ENCODE results near the gene S100PBP.

The S100PBP gene

GRCh38 chr1:32830092-32830852 lies 12.8 kb downstream of the S100PBP start:
- no peak for DNase-seq

DNA sequence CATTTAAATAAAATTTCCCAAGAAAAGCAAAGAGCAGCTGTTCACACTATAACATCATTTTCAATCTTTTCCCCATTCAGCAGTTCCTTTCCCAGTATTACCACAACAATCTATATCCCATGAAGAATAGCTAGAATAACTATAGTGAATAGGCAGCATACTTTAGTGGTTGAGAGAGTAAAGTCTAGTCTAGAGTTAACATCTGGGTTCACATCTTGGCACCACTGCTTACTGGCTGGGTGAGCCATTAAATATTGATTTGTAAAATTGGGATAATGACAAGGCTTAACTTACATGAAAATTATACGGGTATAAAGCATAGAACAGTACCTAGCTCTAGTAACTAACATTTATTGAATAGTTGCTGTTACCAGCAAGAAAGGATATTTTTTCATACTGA lies 14.4 kb downstream of the S100PBP start:
- DNase-seq = no peak

GRCh38 chr1:32848354-32849063 lies 31.1 kb downstream of the S100PBP start:
- peak; percentile 16 for DNase-seq

DNA sequence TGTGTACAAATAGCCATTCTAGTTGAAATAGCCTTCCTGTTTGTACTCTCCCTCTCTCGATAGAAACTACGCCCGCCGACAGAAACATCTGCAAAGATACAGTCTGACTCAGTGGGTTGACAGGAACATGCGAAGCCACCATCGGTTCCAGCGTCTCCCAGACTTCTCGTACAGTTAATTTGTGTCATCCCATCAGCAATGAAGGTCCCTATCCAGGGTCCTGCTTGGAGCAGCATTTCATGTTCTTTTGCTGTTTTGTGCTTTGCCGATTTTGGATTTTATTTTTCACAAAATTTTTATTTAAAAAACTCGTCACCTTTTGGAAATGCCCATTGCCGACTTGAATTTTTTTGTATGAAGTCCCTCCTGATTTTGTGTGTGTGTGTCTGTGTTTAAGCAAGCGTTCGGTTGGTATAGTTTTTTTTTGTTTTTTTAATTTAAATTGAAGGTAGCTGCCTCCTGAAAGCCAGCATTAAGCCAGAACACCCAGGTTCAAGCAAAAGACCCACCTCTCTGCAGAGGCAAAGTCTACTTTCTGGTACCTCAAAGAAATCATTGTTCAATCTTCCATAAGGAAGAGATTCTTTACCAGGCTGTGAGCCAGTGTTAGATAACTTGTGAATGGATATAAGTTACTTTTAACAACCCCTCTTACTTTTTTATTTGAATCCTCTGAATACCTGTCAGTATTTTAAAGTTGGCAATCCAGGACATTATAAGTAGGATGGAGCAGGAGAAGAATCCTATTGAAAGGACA lies 38.6 kb downstream of the S100PBP start:
- no peak for DNase-seq

DNA sequence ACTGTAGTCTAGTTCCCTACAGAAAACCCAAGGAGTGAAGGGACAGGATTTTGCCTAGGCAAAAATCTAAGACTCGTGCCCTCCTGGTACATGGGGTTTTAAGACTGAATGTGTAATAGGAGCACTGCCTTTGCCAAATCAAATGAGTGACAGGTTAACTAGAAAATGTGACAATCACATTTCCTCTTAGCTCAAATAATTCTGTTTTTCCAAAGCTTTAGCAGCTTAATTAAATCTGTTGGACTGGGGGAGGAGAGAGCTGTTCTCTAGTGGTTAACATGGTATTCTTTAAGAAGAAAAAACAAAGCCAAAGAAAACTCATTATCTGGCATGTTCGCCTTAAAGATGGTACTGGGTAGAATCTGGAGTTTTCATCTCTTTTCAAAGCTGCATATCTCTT lies 40.7 kb downstream of the S100PBP start:
- no peak for DNase-seq

DNA sequence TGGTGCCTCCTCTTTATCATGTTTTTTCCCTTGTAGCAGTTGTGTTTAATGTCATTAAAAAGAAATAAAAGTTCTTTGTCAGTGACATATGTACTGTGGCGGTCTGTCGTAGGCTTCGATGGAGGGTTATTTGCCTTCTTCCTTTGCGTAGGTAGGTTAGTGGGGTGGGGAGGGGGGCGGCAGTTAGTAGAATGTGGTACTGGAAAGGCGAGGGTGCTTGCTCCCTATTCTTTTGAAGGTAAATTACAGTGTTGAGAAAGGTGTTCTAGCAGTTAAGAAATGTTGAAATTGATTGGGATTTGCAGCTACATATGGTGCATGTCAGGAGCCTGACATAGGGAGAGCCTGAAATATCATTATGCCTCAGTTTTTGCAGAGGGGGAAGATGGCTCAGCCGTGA lies 41.3 kb downstream of the S100PBP start:
- no peak for DNase-seq

DNA sequence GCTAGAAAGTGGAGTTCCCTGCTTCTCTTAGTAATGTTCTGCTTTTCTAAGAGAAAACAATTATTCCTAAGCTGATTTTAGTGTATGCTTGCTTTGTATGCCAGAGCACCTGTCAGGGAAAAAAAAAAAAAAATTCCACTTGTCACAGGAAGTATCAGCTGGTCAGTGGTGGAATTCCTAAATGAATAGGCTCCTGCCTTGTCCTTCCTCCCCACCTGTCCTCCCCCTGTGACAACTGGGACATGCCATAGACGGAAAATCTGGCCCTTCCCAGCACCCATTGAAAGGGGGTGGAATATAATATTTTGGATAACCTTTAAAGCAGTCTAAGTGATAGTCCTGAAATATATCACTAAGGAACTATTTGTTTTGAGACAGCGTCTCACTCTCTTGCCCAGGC lies 42.5 kb downstream of the S100PBP start:
- no peak for DNase-seq

- DNase-seq = no peak
Observed at GRCh38 chr1:32860566-32860965, 43.1 kb downstream of the S100PBP start.

DNA sequence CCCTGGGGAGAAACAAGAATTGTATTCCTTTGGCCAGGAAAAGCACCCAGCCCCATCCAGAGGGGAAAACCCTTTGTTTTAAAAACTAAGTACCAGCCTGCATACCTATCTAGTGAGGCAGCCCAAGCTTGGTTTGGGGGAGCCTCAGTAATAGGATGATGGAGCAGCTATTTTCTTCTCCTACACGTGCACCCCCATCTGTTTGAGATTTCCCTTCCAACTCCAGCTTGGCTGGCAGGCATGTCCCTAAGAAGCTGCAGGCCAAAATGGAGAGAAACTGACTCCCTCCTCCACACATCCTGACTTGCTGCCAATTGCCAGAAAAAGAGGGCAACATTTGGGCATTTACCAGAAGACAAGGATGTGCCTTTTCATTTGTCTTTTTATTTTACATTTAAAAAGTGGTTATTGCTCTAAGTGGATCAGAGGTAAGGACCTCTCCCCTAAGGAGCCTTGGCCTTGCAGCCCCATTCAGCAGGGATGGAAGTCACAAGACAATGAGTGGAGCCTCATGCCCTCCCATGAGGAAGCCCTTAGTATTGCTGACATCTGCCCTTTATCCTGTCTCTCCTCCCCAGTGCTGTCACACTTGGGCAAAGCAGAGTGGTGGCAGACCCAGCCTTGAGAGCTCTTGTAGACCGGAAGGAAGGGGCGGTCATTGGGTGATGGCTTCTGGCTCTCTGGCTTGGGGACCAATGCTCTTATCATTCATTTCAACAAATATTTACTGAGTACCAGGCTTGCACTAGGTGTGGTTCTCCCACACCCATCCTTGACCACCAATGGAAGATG lies 44.6 kb downstream of the S100PBP start:
- DNase-seq = no peak

DNA sequence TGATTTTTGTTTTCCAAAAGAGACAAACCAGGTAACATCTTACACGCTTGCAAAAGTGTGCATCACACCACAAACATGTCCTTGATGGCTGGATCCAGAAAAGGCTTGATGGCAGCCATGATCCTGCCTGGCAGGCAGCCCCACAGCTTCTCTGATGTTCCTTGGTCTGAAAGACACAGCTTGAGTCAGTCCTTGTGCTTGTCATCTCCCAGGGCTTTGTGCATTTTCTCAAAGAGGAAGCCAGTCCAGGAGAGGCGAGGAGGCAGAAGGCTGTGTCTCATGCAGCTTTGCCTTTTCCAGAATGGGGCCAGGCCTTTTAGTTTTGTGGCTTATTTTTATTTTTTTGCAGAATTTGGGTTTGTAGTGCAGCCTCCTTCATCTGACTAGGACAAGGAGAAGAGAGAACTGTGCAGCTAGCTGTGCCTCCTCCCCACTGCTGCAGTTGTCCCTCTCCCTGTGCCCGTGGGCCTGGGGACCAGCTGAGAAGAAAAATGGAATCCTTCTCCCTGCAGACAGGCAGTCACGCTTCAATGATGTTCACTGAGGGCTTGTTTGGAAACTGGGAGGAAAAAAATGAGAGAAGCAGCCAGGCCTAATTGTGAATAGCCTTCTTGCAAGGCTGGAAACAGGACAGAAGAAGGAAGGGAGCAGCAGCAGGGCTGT lies 45.9 kb downstream of the S100PBP start:
- peak; percentile 33 for DNase-seq

DNA sequence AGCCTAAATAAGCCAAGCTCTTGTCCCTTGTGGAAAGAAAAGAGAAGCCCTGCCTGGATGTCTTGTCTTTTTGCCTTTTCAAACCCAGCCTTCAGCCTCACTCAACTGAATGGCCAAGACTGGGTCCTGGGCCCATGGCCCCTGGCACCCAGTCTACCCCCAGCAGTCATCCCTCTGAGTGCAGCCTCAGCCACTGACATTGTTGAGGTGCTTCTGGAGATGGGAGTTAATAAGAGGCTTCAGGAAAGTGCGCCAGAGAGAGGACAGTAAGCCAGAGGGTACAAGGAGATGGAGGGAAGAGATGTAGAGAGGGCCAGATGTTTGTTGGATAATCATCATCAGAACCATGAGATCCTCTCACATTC lies 46.4 kb downstream of the S100PBP start:
- DNase-seq = no peak

DNA sequence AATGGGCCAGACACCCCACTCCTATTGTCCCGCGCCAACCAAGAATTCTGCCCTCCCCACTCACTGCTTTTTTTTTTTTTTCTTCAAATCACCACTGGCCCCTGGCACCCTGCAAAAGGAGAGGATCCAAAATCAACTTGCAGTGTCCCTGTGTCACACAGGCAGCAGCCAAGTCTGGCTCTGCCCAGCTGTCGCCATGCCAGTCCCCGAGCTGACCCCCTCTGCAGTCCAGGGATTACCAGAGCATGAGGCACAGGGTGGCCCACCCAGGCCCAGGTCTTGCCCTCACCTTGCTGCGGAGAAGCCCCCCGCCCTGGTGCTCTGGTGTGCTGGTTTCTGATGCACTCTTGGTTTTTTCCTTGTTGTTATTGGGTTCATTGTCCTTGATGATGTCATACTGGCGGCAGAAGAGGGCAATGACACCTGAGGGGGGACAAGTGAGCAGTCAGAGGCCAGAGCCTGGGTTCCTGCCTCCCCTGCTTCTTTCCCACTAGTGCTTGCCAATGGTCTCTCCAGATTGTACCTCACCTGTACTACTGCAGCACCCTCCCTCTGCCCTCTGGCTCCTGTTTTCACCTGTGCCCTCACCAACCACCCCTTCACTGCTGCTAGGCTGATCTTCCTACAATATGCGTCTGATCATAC lies 47.0 kb downstream of the S100PBP start:
- DNase-seq = no peak

- DNase-seq = no peak
Observed at GRCh38 chr1:32865639-32866405, 48.4 kb downstream of the S100PBP start.

- no peak for DNase-seq
Observed at GRCh38 chr1:32867151-32867550, 49.7 kb downstream of the S100PBP start.

DNA sequence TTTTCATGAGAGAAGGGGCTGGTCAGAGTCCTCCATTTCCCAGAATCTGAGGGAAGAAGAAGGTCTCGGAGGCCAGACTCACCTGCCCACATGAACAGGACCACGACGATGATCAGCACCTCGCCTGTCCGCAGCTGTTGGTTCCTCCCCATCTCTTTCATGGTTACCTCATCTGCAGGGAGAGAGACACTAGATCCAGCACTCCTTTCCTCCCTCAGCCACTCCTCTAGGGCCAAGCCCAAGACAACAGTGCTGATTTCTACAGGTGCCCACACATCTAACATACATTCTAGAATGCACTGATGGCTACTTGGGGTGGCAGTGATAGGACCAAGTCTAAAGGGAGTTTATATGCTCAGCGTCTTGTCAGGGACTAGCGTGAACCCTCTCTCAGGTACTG lies 50.2 kb downstream of the S100PBP start:
- DNase-seq = no peak

- no peak for DNase-seq
Observed at GRCh38 chr1:32868085-32868484, 50.6 kb downstream of the S100PBP start.

GRCh38 chr1:32868806-32869455 lies 51.5 kb downstream of the S100PBP start:
- DNase-seq = no peak

GRCh38 chr1:32869923-32870614 lies 52.6 kb downstream of the S100PBP start:
- no peak for DNase-seq

- peak; percentile 38 for DNase-seq
Observed at GRCh38 chr1:32870615-32871363, 53.3 kb downstream of the S100PBP start, which contains the start of gene FNDC5. Gene FNDC5, minus strand, starts transcription at chr1:32870912.

All from NCI-H69 (cell line).